NB4 (cell line): ENCODE data around the gene NOVA2.

ENCODE experiments used
- CTCF ChIP-seq: IDR thresholded peaks from one replicate; pipeline ENCODE4 v1.5.1; 2012; ENCODE audit warnings: low read depth, low read length
- POLR2A ChIP-seq: IDR thresholded peaks from 2 replicates; pipeline ENCODE4 v1.6.1; 2011; ENCODE audit warnings: mild to moderate bottlenecking; ENCODE audit not compliant: insufficient read length; ENCODE audit errors: extremely low read depth

DNA sequence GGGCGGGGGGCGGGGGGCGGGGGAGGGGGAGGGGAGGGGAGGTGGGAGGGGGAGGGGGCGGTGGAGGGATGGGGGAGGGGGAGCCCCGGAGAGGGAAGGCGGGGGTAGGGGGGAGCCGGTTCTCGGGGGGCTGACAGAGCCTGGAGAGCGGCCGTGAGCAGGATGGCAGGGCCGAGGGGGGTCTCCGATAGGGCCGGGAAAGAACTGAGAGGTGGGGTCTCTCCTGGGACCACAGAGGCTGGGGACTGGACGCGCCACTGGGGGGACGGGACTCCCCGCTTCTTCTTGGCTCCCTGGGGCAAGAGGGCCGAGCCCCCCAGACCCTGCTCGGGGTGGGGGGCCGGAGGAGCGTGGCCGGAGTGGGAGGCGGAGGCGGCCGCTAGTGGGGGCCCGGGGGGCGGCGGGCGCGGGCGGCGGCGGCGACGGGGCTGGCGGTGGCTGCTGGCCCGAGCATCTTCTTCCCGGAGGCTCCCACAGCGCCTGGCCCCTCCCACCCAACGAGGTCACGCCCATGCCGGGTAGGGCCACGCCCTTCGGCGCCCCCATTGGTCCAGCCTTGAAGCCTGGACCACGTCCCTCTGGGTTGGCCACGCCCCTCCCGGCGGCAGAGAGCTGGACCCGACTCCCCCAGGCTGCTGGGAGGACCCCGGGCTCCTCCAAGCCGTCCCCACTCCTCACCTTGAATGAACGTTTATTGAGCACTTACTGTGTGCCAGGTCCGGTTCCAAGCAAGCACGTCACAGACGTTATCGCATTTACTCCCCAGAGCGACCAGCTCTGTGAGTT, at the start of gene NOVA2:
- TF ChIP-seq CTCF: no peak
- no peak for TF ChIP-seq POLR2A
